Heart left ventricle (tissue), 16 donors: ENCODE data around the gene SAV1. TPM values are rescaled to one million over a fixed set of nuclear protein-coding genes. Genes with fewer than 3 reads are reported as not detected.

Source experiments
- ATAC-seq, 4 donors: fragments of 200-7000 bp; cut with Tn5 transposase; one replicate each; pipeline ENCODE4 v1.9.1; 2020 to 2022; ENCODE audit warnings: moderate library complexity in 4 of 4, mild to moderate bottlenecking in 3 of 4, moderate number of reproducible peaks in 1 of 4
- DNase-seq, 5 donors: peaks; one replicate each; pipeline ENCODE4 v3.0.0-alpha.2; 2020
- H3K27ac ChIP-seq, 12 donors: fragments of 200-600 bp; sonication (generic) in 4 of 12; one replicate each; pipeline versions ENCODE4 v1.5.0 to v1.8.0; 2016 to 2022; ENCODE audit warnings: mild to moderate bottlenecking in 2 of 12
- H3K27me3 ChIP-seq, 9 donors: fragments of 200-600 bp; sonication (generic) in 2 of 9; one replicate each; pipeline versions ENCODE4 v1.5.1 to v1.8.0; 2016 to 2022; ENCODE audit warnings: mild to moderate bottlenecking in 3 of 9
- H3K36me3 ChIP-seq, 9 donors: fragments of 200-600 bp; sonication (generic) in 2 of 9; one replicate each; pipeline versions ENCODE4 v1.5.0 to v1.8.0; 2018 to 2022; ENCODE audit warnings: mild to moderate bottlenecking in 2 of 9
- H3K4me1 ChIP-seq, 12 donors: fragments of 200-600 bp; sonication (generic) in 4 of 12; one replicate each; pipeline versions ENCODE4 v1.5.0 to v1.8.0; 2016 to 2022; ENCODE audit warnings: mild to moderate bottlenecking in 3 of 12
- H3K4me3 ChIP-seq, 12 donors: fragments of 200-600 bp; sonication (generic) in 4 of 12; one replicate each; pipeline versions ENCODE4 v1.5.0 to v1.8.0; 2017 to 2022; ENCODE audit warnings: mild to moderate bottlenecking in 9 of 12, moderate library complexity in 4 of 12
- H3K9me3 ChIP-seq, 12 donors: fragments of 200-600 bp; sonication (generic) in 4 of 12; one replicate each; pipeline versions ENCODE4 v1.5.0 to v1.8.0; 2016 to 2022; ENCODE audit warnings: mild to moderate bottlenecking in 1 of 12
- POLR2A ChIP-seq, 2 donors: fragments of 450-650 bp; IDR thresholded peaks; one replicate each; pipeline ENCODE4 v1.6.1; 2017; ENCODE audit warnings: antibody characterized with exemption in 2 of 2, mild to moderate bottlenecking in 2 of 2, moderate library complexity in 2 of 2
- WGBS, 4 donors: extraction: QIAGEN DNeasy Blood & Tissue Kit in 2 of 4; methylation state at CpG; one replicate each; pipeline versions ENCODE4 v1.1.5 to v1.1.7; 2013 to 2018; 5-methylcytosine and 5-hydroxymethylcytosine counted together
- intact Hi-C, 10 donors: fragments of 100-400 bp; cut with DNase I; formaldehyde crosslinking; loops; one replicate each; pipeline versions ENCODE4 v1.11.1 to v1.14.2; 2022
- long read RNA-seq, 3 donors: library from polyadenylated mRNA; unstranded; transcript quantifications; one replicate each; pipeline ENCODE4 v2.0.0, GENCODE V29; 2020 to 2021
- polyA plus RNA-seq, 2 donors: library from polyadenylated mRNA; stranded (reverse); fragments of 200-250 nt; gene quantifications; one replicate each; pipeline ENCODE4 v1.2.3, GENCODE V29; 2013
- total RNA-seq, 9 donors: library from RNA; depleted of rRNA in 2 of 9; stranded (reverse); fragments of >200 nt in 2 of 9; fragmentation: NEBNext Ultra II Directional in 3 of 9; extraction: Animal tissue kit (Norgen Biotek cat#: 25700) in 3 of 9; gene quantifications; one replicate each; pipeline versions ENCODE4 v1.1.0 to v1.2.4, GENCODE V29; 2016 to 2023
- TF ChIP-seq, protein P1 (sequence below), 12 donors: fragments of 200-600 bp; sonication (generic) in 4 of 12; IDR thresholded peaks; one replicate each; pipeline versions ENCODE4 v1.5.0 to v1.8.0; 2018 to 2022; ENCODE audit warnings: antibody characterized with exemption in 12 of 12, mild to moderate bottlenecking in 5 of 12
- donor health status: ischemic (EF 13 %, LVEDD 7.1; RV severe dilation, severe dysfunction).
- donor health status: healthy with polysubstance abuse.
- donor health status: DM: no; HTN: yes; CAD: no.
- donor health status: DM: no; HTN: no; CAD: no.
- donor health status: ischemic (EF 25% LVEDD 6.9; RV normal size, moderate dysfunction).
- donor health status: ischemic (EF 25% LVEDD 5.7; RV mildly dilated, moderate dysfunction).
- donor health status: healthy.
- donor health status: DM: yes; HTN: yes; CAD: no.
- donor health status: ischemic (EF 35%, LVEDD 5.7; RV mildly dilated, moderate dysfunction).
- donor health status: nonischemic (EF 11% LVEDD 7.7; RV severe dilation, severe dysfunction).
- donor health status: DM: yes; HTN: yes; CAD: no.
- donor health status: PGD.
- donor health status: ischemic (EF 29% LVEDD 5.4; RV normal size, mild dysfunction).
- donor health status: nonischemic (EF 23%, LVEDD 6.1; RV moderate dilation, normal function).

SAV1 gene
- total RNA-seq (10 to 100 TPM; 22.0 to 35.3 (median 25.4) TPM), polyA plus RNA-seq (10 to 100 TPM; 15.2 to 19.0 TPM)
- long read RNA-seq, donor 1, transcript SAV1-201 (5 exons, 3,063 nt), result major isoform, 83 of 95 reads
- long read RNA-seq, donor 1, partial matches to known transcripts, result 5 of 95 reads
- long read RNA-seq, donor 1, other reads (novel, unspliced or antisense), result 7 of 95 reads
- long read RNA-seq, donor 2, transcript SAV1-201 (5 exons, 3,063 nt), result major isoform, 14 of 21 reads
- long read RNA-seq, donor 2, partial matches to known transcripts, result 3 of 21 reads
- long read RNA-seq, donor 2, other reads (novel, unspliced or antisense), result 4 of 21 reads
- long read RNA-seq, donor 3, transcript SAV1-201 (5 exons, 3,063 nt), result major isoform, 41 of 49 reads
- long read RNA-seq, donor 3, partial matches to known transcripts, result 5 of 49 reads
- long read RNA-seq, donor 3, other reads (novel, unspliced or antisense), result 3 of 49 reads

DNA sequence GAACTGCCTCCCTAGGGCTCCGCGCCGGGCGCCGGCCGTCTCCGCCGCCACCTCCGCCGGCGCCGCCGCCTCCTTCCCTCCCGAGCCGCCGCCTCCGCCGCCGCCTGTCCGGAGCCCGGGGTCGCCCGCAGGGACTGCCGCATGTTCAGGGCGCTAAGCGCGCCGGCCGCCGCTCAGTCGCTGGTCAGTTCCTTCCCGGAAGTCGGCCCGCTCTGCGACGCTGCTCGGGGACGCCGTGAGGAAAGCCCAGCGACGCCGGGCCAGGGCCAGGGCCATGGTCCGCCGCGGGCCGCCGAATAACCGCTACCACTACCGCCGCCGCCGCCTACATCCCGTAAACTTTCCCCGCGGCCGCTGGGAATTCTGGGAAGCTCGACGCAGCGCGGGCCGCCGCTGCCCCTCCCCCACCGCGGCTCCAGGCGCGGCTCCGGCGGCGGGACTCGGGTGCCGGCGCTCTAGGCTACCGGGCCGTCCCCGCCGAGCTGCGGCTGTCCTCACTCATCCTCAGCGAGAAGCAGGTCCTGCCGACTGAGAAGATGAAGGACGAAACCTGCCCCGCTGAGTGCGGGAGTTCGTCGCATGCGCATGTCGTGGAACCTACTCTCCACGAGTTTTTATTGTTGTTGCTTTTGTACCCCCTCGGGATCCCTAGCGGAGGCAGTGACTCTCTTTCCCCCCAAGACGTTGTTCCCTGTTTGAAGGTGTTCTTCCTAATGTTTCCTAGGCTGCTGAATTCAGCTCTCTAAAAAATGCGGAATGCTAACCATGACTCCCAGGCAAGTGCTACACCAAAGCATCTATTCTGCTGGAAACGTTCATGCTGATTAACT, at the start of gene SAV1:
Gene SAV1, minus strand, starts transcription at position 311 of the 830 bp plus-strand sequence. CDS start 339 bp downstream, outside the sequence.
- TF ChIP-seq, protein P1, sequence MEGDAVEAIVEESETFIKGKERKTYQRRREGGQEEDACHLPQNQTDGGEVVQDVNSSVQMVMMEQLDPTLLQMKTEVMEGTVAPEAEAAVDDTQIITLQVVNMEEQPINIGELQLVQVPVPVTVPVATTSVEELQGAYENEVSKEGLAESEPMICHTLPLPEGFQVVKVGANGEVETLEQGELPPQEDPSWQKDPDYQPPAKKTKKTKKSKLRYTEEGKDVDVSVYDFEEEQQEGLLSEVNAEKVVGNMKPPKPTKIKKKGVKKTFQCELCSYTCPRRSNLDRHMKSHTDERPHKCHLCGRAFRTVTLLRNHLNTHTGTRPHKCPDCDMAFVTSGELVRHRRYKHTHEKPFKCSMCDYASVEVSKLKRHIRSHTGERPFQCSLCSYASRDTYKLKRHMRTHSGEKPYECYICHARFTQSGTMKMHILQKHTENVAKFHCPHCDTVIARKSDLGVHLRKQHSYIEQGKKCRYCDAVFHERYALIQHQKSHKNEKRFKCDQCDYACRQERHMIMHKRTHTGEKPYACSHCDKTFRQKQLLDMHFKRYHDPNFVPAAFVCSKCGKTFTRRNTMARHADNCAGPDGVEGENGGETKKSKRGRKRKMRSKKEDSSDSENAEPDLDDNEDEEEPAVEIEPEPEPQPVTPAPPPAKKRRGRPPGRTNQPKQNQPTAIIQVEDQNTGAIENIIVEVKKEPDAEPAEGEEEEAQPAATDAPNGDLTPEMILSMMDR (IDR thresholded peaks at IDR 0.05), result peak in 1 of 12 donors; percentile 6
- TF ChIP-seq POLR2A (IDR thresholded peaks at IDR 0.05), result peak in 1 of 2 donors; percentile 88
- Histone ChIP-seq H3K9me3 (no peaks in the 10 kb centered on the region), H3K4me3 (peak within 1 kb of the TSS; percentile 65 to 98 (median 92)), H3K27ac (peak within 1 kb of the TSS; percentile 89 to 98 (median 94)), H3K4me1 (peaks cover 0 to 43% (median 19%) of the 10 kb centered on the region in 12 donors), H3K27me3 (no peaks in the 10 kb centered on the region), H3K36me3 (peaks cover 0 to 15% (median 12%) of the 10 kb centered on the region in 9 donors)
- WGBS, 4 donors, result 0 to 1% (median 0%) methylated on average over 45 to 92 of the region's 92 CpGs
- DNase-seq, result peak; percentile 86 to 92 (median 89)
- peak; percentile 81 to 97 (median 94) for ATAC-seq
- intact Hi-C loops, result no loop called here

DNA sequence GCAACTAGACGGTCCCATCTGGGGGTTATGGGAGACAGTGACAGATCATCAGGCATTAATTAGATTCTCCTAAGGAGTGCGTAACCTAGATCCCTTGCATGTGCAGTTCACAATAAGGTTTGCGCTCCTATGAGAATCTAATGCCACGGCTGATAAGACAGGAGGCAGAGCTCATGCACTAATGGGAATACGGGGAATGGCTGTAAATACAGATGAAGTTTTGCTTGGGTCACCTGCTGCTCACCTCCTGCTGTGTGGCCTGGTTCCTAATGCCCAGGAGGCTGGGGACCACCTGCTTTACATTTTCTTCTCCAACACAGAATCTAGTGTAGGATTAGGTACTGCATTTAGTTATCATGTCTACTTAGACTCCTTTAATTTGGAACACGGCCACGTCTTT, 49.7 kb upstream of the SAV1 start:
- Histone ChIP-seq H3K4me3 (no peak overlapping the region), H3K27ac (no peak overlapping the region), H3K27me3 (no peaks in the 10 kb centered on the region), H3K36me3 (peaks cover 0 to 33% (median 25%) of the 10 kb centered on the region in 9 donors), H3K9me3 (no peaks in the 10 kb centered on the region), H3K4me1 (no peaks in the 10 kb centered on the region)
- no peak for DNase-seq
- ATAC-seq, result no peak
- intact Hi-C loops, result loop anchor here in 3 of 10 donors (5.0 to 10.0 kb wide), 3 partner anchors 93 to 121 kb away; no protein-coding TSS in a partner anchor
- WGBS, 4 donors, result 67 to 73% (median 69%) methylated on average over 7 of the region's 7 CpGs
- TF ChIP-seq, protein P1 (IDR thresholded peaks at IDR 0.05), result no peak
- no peak for TF ChIP-seq POLR2A (IDR thresholded peaks at IDR 0.05)

DNA sequence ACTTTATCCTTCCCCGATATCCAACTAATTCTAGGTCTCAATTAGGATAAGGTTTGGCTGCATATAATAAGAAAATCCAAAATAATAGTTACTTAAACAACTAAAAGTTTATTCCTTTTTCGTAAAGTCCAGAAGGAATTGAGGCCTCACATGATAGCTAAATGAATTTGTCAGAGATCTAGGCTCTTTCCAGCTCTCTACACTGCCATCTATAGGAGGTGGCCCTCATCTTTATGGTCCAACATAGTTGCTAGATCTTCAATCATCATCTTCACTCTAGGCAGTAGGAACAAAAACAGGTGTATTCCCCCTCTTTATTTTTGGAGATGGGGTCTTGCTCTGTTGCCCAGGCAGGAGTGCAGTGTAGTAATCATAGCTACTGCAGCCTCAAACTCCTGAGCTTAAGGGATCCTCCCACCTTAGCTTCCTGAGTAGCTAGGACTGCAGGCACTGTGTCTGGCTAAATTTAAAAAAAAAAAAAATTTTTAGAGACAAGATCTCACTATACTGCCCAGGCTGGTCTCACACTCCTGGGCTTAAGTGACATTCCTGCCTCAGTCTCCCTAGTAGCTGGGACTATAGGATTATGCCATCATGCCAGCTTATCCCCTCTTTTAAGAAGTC, 46.5 kb upstream of the SAV1 start:
- DNase-seq (peak in 1 of 5 donors; percentile 16), ATAC-seq (peak in 3 of 4 donors; percentile 28 to 77 (median 69))
- H3K4me1 ChIP-seq, result no peaks in the 10 kb centered on the region
- WGBS, 4 donors, result 64 to 73% (median 67%) methylated on average over 2 of the region's 2 CpGs
- H3K9me3 ChIP-seq, result no peaks in the 10 kb centered on the region
- intact Hi-C loops, result loop anchor here (1.0 to 10.0 kb wide), 9 partner anchors 90 to 117 kb away; no protein-coding TSS in a partner anchor
- no peak overlapping the region for H3K4me3 ChIP-seq
- H3K36me3 ChIP-seq, result peaks cover 0 to 3% (median 0%) of the 10 kb centered on the region in 9 donors
- no peak for TF ChIP-seq POLR2A (IDR thresholded peaks at IDR 0.05)
- TF ChIP-seq, protein P1 (IDR thresholded peaks at IDR 0.05), result peak; percentile 39 to 79 (median 60)
- no peaks in the 10 kb centered on the region for H3K27me3 ChIP-seq
- H3K27ac ChIP-seq, result no peak overlapping the region
